RPMI7951 (cell line): Measurements from ENCODE around the gene A2M. TPM values are rescaled to one million over a fixed set of nuclear protein-coding genes. Genes with fewer than 3 reads are reported as not detected.
A peak's percentile ranks its signal among the peaks of the same experiment; 100 is the strongest.

Source experiments
- DNase-seq: peaks from one replicate; pipeline ENCODE4 v3.0.0-alpha.2; 2012; ENCODE audit warnings: low read depth
- total RNA-seq: library from RNA; depleted of rRNA; stranded (reverse); fragments of >200 nt; shearing (Covaris generic); gene quantifications from 2 replicates; pipeline ENCODE4 v1.2.3, GENCODE V29; 2014; rRNA removed

A2M gene
- total RNA-seq, 1 experiment from 2014 or later: 35.4 TPM

DNA sequence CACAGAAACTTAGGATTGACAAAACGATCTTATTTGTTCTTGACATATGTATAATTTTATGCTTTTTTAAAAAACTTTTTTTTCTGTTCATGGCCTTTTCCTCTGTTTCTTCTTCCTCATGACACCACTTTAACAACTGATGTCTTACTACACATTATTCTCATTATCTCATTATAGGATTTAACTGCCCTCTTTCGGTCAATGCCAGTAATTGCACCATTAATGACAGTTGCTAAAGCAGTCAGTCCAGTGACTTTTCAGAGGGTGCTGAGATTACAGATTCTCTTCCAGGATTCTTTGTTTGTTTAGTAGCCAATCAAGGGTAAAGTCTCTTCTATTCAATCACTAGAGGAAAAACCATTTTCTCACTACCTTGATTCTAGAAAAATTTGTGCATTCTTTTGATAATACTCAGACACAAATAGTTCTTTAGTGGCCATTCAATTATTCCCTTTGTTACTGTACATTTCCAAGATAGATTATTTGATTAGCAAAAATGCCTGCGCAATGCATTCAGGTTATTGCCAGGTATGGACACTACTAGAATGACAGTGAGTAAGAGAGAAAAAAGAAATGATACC is 76.2 kb downstream of the A2M start:
- peak; percentile 36 for DNase-seq

DNA sequence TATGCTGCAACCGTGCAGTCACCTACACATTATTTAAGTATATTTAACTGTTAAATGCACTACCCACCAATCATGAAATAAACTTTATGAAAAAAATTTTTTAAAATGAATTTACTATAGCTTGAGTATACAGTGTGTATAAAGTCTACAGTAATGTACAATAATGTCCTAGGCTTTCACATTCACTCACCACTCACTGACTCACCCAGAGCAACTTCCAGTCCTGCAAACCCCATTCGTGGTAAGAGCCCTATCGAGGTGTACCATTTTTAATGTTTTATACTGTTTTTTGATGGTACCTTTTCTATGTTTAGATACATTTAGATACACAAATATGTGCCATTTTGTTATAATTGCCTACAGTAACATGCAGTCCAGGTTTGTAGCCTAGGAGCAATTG is 78.3 kb downstream of the A2M start:
- no peak for DNase-seq

DNA sequence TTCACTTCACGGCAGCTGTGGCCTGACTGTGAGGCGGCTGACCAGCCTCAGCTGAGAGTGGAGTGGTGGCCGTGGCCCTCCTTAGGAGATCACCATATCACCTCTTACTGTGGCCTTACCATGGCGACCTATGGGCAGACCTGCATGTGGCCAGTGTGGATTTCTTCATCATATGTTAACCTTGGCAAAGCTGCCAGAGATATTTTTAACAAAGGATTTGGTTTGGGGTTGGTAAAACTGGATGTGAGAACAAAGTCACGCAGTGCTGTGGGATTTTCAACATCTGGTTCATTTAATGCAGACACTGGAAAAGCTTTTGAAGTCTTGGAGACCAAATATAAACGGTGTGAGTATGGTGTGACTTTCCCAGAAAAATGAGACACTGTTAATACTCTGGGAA is 79.5 kb downstream of the A2M start:
- no peak for DNase-seq

DNA sequence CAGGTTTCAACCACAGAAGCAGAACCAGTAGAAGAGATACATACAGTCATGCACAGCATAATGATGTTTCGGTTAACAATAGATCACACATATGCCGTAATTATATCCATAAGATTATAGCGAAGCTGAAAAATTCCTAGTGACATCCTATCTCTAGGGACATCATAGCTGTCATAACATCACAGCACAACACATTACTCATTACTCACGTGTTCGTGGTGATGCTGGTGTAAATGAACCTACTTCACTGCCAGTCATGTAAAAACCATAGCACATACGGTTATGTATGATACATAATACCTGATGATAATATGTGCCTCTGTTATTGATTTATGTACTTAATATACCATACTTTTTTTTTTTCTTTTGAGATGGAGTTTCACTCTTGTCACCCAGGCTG is 81.6 kb downstream of the A2M start:
- no peak for DNase-seq

DNA sequence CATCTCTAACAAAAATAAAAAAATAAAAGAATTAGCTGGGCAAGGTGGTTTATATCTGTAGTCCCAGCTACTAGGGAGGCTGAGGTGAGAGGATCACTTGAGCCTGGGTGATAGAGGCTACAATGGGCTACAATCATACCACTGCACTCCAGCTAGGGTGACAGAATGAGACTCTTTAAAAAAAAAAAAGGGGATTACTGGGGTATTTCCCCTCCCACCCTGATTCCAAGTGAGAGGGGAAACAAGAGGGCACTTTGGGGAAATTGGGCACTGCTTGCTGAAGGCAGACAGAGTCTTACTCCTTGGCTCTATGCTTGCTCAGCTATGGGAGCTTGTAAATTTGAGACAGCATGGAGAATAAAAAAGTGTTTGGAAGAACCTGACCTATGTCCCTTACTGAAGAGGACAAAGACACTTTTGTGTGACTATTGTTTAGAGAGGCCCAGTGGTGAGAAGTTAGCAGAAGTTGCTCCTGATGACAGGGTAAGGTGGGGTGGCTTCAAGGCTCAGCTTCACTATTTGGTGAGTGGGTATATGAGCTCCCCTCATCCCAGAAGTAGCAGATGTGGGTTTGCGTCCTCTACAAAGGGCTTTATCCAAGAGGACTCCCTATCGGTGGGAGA is 82.3 kb downstream of the A2M start:
- DNase-seq: no peak

DNA sequence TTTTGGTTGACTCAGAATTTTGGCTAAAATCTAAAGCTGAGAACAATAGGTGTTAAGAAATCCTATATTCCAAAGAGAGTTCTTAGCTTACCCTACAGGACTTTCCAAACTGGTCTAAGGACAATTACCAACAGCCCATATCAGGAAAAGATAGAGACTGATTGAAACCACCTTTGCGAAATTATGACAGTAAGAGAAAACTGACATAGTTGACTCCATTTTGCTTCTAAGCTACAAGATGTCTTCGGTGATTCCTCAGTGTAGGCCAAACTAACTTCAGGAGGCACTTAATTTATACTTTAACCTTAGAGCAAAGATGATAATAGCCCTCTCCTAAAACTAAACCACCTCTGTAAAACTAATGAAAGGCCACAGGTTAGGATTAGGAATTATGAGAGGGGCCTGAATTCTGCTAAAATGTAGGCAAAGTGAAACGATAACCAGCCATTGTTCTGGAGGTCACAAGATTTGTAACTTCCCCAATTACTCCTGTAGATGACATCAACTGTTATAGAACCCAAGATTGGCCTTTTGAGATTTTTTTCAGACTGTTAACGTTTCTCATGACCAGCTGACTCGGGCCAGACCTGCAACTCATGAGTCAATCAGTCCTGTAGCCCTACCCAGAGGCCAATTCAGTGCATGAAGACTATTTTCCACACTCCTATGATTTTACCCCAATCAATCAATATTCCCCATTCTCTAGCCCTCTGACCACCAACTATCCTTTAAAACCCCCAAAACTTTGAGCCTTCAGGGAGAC is 83.3 kb downstream of the A2M start:
- no peak for DNase-seq

DNA sequence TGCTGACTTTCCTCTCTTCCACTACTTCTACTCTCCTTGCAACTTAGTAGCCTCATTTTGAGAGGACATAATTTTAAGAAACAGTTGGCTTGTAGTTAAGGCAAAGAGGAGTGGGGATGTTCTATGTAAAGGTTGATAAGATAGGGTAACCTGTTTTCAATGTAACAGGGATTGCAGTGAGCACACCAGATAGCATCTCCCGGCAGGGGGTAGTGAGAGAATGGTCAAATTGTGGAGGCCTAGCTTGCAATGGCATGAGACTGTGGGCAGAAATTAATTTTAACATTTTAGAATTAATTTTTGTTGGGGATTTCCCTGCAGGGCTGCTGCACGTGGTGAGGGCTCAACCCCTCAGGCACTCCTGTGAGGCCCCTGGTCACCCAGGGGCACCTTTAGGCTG is 84.9 kb downstream of the A2M start:
- no peak for DNase-seq

DNA sequence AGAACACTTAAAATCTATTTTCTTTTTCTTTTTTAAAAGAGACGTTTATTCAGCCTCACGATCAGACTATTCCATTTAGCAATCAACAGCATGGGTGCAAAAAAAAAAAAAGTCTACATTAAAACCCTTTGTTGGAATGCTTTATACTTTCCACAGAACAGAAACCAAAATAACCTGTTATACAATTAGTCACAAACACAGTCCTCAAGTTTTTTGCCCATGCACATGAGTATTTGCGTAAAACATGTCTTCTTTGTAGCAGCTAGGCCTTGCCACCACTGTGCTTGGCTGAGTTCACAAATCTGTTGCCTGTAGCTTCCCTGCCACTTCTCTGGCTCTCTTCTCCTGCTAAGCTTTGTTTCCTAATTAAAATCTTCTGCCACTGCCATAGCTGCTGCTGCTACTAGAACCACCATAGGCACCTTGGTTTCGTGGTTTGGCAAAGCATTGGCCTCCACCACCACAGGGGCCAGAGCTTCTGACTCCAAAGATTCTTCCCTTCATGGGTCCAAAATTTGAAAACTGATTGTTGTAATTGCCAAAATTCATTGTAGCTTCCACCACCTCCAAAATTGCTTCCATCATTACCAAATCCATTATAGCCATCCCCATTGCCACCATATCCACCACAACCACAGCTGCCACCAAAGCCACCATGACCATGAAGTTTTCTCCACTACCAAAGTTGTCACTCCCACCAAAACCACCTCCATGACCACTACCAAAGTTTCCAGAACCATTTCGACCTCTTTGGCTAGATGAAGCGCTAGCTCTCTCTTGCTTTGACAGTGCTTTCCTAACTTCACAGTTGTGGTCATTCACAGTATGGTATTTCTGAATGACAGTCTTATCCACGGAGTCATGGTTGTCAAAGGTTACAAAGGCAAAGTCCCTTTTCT is 88.3 kb downstream of the A2M start:
- DNase-seq: no peak

DNA sequence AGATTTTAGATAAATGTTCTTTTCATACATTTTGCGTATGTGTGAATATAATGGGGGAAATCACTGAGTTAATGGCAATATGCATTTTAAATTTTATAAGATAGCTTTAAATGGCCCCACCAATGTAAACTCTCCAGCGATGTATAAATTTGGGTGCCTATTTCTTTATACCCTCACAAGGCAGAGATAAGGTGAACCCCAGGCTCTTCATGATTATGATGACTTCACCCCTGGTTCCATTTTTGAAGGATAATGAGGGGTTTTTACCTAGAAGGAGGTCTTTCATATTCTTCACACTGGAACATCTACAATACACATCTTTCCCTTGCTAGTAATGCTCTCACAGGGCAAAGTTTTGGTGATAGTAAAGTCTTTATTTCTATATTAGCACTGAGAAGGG is 91.2 kb downstream of the A2M start:
- DNase-seq: no peak

DNA sequence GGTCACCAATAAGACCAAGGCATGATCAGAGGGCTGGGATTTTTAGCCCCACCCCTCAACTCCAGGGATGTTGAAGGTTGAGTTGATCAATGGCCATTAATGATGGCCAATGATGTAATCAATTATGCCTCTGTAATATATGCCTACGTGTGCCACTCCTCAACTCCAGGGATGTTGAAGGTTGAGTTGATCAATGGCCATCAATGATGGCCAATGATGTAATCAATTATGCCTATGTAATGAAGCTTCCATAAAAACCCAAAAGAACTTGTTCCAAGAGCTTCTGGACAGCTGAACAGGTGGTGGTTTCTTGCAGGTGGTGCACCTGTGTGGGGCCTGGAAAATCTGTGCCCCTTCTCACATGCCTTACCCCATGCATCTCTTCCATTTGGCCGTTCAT is 93.1 kb downstream of the A2M start:
- DNase-seq: no peak

Other genes with a start within 250 kb of the A2M start
- gene PHC1, start 201.4 kb downstream of the A2M start, total RNA-seq: 10.3 and 12.7 TPM in 2 replicates
- gene M6PR, start 166.3 kb downstream of the A2M start, total RNA-seq: 109 and 189 TPM in 2 replicates
- 1.4 and 2.0 TPM in 2 replicates for gene KLRG1, start 126.4 kb downstream of the A2M start, total RNA-seq
- gene PZP, start 92.5 kb upstream of the A2M start, total RNA-seq: not detected in 2 replicates